H9 (cell line): ENCODE measurements around the gene ARHGAP31. TPM values are rescaled to one million over a fixed set of nuclear protein-coding genes. Genes with fewer than 3 reads are reported as not detected.

Experiments
- DNase-seq: peaks from one replicate; pipeline ENCODE4 v3.0.0-alpha.2; 2017
- H2AFZ ChIP-seq: one replicate; pipeline ENCODE4 v1.6.1; 2013; ENCODE audit warnings: mild to moderate bottlenecking, low read length, control low read depth, moderate library complexity
- H2AK5ac ChIP-seq: 2 replicates; pipeline ENCODE4 v1.6.1; 2013; ENCODE audit warnings: low read length, control low read depth, mixed read lengths; ENCODE audit not compliant: insufficient read length
- H2BK120ac ChIP-seq: one replicate; pipeline ENCODE4 v1.6.1; 2013; ENCODE audit warnings: low read depth, mild to moderate bottlenecking, low read length, control low read depth, inconsistent platforms; ENCODE audit not compliant: poor library complexity, severe bottlenecking
- H2BK12ac ChIP-seq: 2 replicates; pipeline ENCODE4 v1.6.1; 2013; ENCODE audit warnings: low read length, control low read depth, mixed read lengths, low read depth; ENCODE audit not compliant: insufficient read length
- H2BK15ac ChIP-seq: 2 replicates; pipeline ENCODE4 v1.6.1; 2013; ENCODE audit warnings: low read depth, low read length, control low read depth
- H2BK20ac ChIP-seq: one replicate; pipeline ENCODE4 v1.6.1; 2013; ENCODE audit warnings: low read depth, mild to moderate bottlenecking, low read length, control low read depth, inconsistent platforms; ENCODE audit not compliant: poor library complexity, severe bottlenecking
- H2BK5ac ChIP-seq: 2 replicates; pipeline ENCODE4 v1.6.1; 2013; ENCODE audit warnings: low read length, control low read depth, mixed read lengths; ENCODE audit not compliant: insufficient read length
- H3K14ac ChIP-seq: 2 replicates; pipeline ENCODE4 v1.6.1; 2013; ENCODE audit warnings: low read length, control low read depth; ENCODE audit not compliant: insufficient read depth
- H3K18ac ChIP-seq: 2 replicates; pipeline ENCODE4 v1.6.1; 2013; ENCODE audit warnings: low read depth, mild to moderate bottlenecking, mixed read lengths, low read length, control low read depth; ENCODE audit not compliant: insufficient read length
- H3K23ac ChIP-seq: 2 replicates; pipeline ENCODE4 v1.6.1; 2013; ENCODE audit warnings: low read length, control low read depth, mixed read lengths, low read depth; ENCODE audit not compliant: insufficient read length
- H3K23me2 ChIP-seq: 2 replicates; pipeline ENCODE4 v1.6.1; 2013; ENCODE audit warnings: low read depth, mild to moderate bottlenecking, mixed read lengths, low read length, control low read depth; ENCODE audit not compliant: insufficient read length, poor library complexity, severe bottlenecking
- H3K27ac ChIP-seq: 2 replicates; pipeline ENCODE4 v1.5.1; 2013; ENCODE audit warnings: low read length, control low read depth, mixed read lengths, low read depth; ENCODE audit not compliant: insufficient read length
- H3K27me3 ChIP-seq: 2 replicates; pipeline ENCODE4 v1.6.1; 2013; ENCODE audit warnings: low read length, control low read depth, inconsistent platforms; ENCODE audit not compliant: insufficient read depth
- H3K4ac ChIP-seq: 2 replicates; pipeline ENCODE4 v1.6.1; 2013; ENCODE audit warnings: low read depth, mild to moderate bottlenecking, control low read depth, inconsistent platforms, low read length, moderate library complexity
- H3K4me1 ChIP-seq: 2 replicates; pipeline ENCODE4 v1.6.1; 2013; ENCODE audit warnings: low read length, control low read depth, inconsistent platforms; ENCODE audit not compliant: insufficient read depth
- H3K4me2 ChIP-seq: 2 replicates; pipeline ENCODE4 v1.6.1; 2013; ENCODE audit warnings: low read length, control low read depth, mixed read lengths; ENCODE audit not compliant: insufficient read length, insufficient read depth
- H3K56ac ChIP-seq: 2 replicates; pipeline ENCODE4 v1.6.1; 2013; ENCODE audit warnings: low read depth, mild to moderate bottlenecking, mixed read lengths, low read length, control low read depth; ENCODE audit not compliant: insufficient read length
- H3K79me1 ChIP-seq: 2 replicates; pipeline ENCODE4 v1.6.1; 2013; ENCODE audit warnings: low read depth, mild to moderate bottlenecking, moderate library complexity, low read length, control low read depth, inconsistent platforms; ENCODE audit not compliant: insufficient read depth, poor library complexity, severe bottlenecking
- H3K79me2 ChIP-seq: 2 replicates; pipeline ENCODE4 v1.6.1; 2013; ENCODE audit warnings: low read length, control low read depth, inconsistent platforms; ENCODE audit not compliant: insufficient read depth
- H3K9ac ChIP-seq: 2 replicates; pipeline ENCODE4 v1.6.1; 2013; ENCODE audit warnings: low read length, control low read depth, mixed read lengths; ENCODE audit not compliant: insufficient read length; ENCODE audit errors: extremely low read depth
- H3K9me3 ChIP-seq: one replicate; pipeline ENCODE4 v1.6.1; 2013; ENCODE audit warnings: low read depth, low read length, inconsistent platforms; ENCODE audit not compliant: control insufficient read depth
- H3T11ph ChIP-seq: one replicate; pipeline ENCODE4 v1.6.1; 2013; ENCODE audit warnings: mild to moderate bottlenecking, low read length, control low read depth, inconsistent platforms
- H4K20me1 ChIP-seq: one replicate; pipeline ENCODE4 v1.6.1; 2013; ENCODE audit not compliant: control insufficient read depth, insufficient read length, insufficient read depth
- H4K5ac ChIP-seq: 2 replicates; pipeline ENCODE4 v1.6.1; 2013; ENCODE audit warnings: low read depth, mild to moderate bottlenecking, mixed read lengths, low read length, control low read depth; ENCODE audit not compliant: insufficient read length
- H4K8ac ChIP-seq: replicated peaks from 2 replicates; pipeline ENCODE4 v1.6.1; 2013; ENCODE audit warnings: low read length, control low read depth, mixed read lengths, low read depth; ENCODE audit not compliant: insufficient read length
- H4K91ac ChIP-seq: 2 replicates; pipeline ENCODE4 v1.6.1; 2013; ENCODE audit warnings: low read depth, mild to moderate bottlenecking, moderate library complexity, mixed read lengths, low read length, control low read depth; ENCODE audit not compliant: insufficient read length
- H3K27ac Mint-ChIP-seq, 3 experiments: 2 replicates in 2 of 3; 3 replicates in 1 of 3; pipeline ENCODE4 v1.8.0; 2020 to 2021; ENCODE audit warnings: mixed read lengths in 3 of 3, mild to moderate bottlenecking in 1 of 3, moderate library complexity in 1 of 3
- H3K27me3 Mint-ChIP-seq: 2 replicates; pipeline ENCODE4 v1.8.0; 2021; ENCODE audit warnings: low read depth, mild to moderate bottlenecking, moderate library complexity, mixed read lengths
- H3K36me3 Mint-ChIP-seq, 3 experiments: 2 replicates in 2 of 3; 3 replicates in 1 of 3; pipeline ENCODE4 v1.8.0; 2020 to 2021; ENCODE audit warnings: low read depth in 3 of 3, mixed read lengths in 3 of 3; ENCODE audit not compliant: insufficient read depth in 1 of 3
- H3K4me1 Mint-ChIP-seq, 2 experiments: 2 replicates each; pipeline ENCODE4 v1.8.0; 2020; ENCODE audit warnings: mixed read lengths in 2 of 2
- H3K4me3 Mint-ChIP-seq, 2 experiments: 2 replicates in 1 of 2; 3 replicates in 1 of 2; pipeline ENCODE4 v1.8.0; 2020 to 2021; ENCODE audit warnings: mild to moderate bottlenecking in 2 of 2, mixed read lengths in 2 of 2, moderate library complexity in 1 of 2
- H3K9me3 Mint-ChIP-seq, 2 experiments: 2 replicates in 1 of 2; 3 replicates in 1 of 2; pipeline ENCODE4 v1.8.0; 2020; ENCODE audit warnings: mild to moderate bottlenecking in 2 of 2, mixed read lengths in 2 of 2, moderate library complexity in 1 of 2
- WGBS: extraction: QIAGEN DNeasy Blood & Tissue Kit; methylation state at CpG from one replicate; pipeline ENCODE4 v1.1.7; 2013; ENCODE audit warnings: missing lambda C conversion rate, low lambda C conversion rate, mixed read lengths; ENCODE audit not compliant: insufficient read length; ENCODE audit errors: extremely low coverage; 5-methylcytosine and 5-hydroxymethylcytosine counted together
- total RNA-seq: library from RNA; stranded (reverse); gene quantifications from 2 replicates; pipeline ENCODE4 v1.2.1, GENCODE V29; 2021
- TF ChIP-seq, protein P1 (sequence below): fragments of 200-600 bp; sonication (generic); conservative IDR thresholded peaks from 3 replicates; pipeline ENCODE4 v1.8.0; 2021; ENCODE audit warnings: antibody characterized with exemption, mild to moderate bottlenecking

The ARHGAP31 gene
- total RNA-seq, 1 experiment from 2014 or later, result 2.2 TPM

DNA sequence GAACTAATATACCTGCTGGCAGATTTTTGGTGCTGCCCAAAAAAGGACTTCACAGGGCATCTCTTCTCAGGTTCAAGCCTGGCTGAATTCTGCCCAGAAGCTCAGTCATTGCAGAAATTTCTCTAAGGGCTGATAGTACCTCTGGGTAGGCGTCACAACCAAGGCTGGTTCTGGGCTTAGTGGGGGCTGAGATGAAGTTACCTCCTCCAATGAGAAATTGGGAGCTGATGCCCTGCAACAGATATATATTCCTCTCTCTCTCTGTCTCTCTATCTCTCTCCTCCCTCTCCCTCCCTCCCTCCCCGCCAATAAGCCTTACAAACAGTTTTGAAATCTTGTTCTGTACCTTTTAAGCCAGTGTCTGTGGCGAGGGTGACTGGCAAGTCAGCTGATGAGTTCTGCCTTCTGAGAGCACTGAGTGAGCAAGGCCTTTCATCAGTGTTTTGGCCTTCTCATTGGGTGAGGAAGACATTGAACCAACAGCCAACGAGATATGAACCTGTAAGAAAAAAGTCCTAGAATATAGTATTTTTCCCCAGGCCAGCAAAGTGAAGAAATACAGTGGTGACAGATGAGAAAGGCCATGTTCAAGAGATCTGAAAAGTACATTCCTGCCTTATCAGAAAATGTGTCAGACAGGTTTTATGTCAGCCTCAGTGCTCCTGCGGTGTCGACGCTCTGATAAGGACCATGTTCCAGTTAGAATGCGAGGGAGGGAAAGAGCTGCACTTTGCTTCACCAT, 123.8 kb downstream of the ARHGAP31 start:
- Histone ChIP-seq H3T11ph (no peak overlapping the region), H3K27ac (no peak overlapping the region)
- no peak overlapping the region for H3K4me3 Mint-ChIP-seq

More for the DNA sequence above, 123.8 kb downstream of the ARHGAP31 start:
- TF ChIP-seq, protein P1, sequence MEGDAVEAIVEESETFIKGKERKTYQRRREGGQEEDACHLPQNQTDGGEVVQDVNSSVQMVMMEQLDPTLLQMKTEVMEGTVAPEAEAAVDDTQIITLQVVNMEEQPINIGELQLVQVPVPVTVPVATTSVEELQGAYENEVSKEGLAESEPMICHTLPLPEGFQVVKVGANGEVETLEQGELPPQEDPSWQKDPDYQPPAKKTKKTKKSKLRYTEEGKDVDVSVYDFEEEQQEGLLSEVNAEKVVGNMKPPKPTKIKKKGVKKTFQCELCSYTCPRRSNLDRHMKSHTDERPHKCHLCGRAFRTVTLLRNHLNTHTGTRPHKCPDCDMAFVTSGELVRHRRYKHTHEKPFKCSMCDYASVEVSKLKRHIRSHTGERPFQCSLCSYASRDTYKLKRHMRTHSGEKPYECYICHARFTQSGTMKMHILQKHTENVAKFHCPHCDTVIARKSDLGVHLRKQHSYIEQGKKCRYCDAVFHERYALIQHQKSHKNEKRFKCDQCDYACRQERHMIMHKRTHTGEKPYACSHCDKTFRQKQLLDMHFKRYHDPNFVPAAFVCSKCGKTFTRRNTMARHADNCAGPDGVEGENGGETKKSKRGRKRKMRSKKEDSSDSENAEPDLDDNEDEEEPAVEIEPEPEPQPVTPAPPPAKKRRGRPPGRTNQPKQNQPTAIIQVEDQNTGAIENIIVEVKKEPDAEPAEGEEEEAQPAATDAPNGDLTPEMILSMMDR, result no peak
- Histone ChIP-seq H3K4me1 (no peaks in the 10 kb centered on the region), H4K8ac (no peak overlapping the region), H2BK20ac (no peak overlapping the region), H4K5ac (no peak overlapping the region), H3K4ac (no peak overlapping the region), H3K4me2 (no peak overlapping the region), H3K23me2 (no peaks in the 10 kb centered on the region), H3K9me3 (no peaks in the 10 kb centered on the region), H2BK120ac (no peak overlapping the region), H4K91ac (no peak overlapping the region), H3K27me3 (no peaks in the 10 kb centered on the region), H3K9ac (no peak overlapping the region), H3K23ac (no peak overlapping the region), H2AK5ac (no peak overlapping the region), H3K79me1 (no peaks in the 10 kb centered on the region), H3K79me2 (no peaks in the 10 kb centered on the region), H3K56ac (no peak overlapping the region), H3K18ac (no peak overlapping the region), H4K20me1 (no peaks in the 10 kb centered on the region), H2BK12ac (no peak overlapping the region), H2BK15ac (no peak overlapping the region), H2BK5ac (no peak overlapping the region), H2AFZ (no peak overlapping the region), H3K14ac (no peak overlapping the region)
- no peaks in the 10 kb centered on the region; a peak in 3 of 7 replicates for H3K36me3 Mint-ChIP-seq
- WGBS, result no CpG with 5 or more reads among the region's 8 CpGs
- peaks cover 0 to 2% of the 10 kb centered on the region in 2 experiments; a peak in 1 of 4 replicates for H3K4me1 Mint-ChIP-seq
- DNase-seq, result no peak
- H3K27me3 Mint-ChIP-seq, result 0 out of 2 replicates have a peak, but pooled peaks cover 2% of the 10 kb centered on the region
- H3K27ac Mint-ChIP-seq, result no peak overlapping the region
- H3K9me3 Mint-ChIP-seq, result no peaks in the 10 kb centered on the region
